Mucosa of rectum (tissue), 2 donors: ENCODE results near the gene SLC29A2.
"Not testable (repeated sequence)": the region's sequence is repeated elsewhere in the genome, so short reads cannot be mapped to it uniquely, and the experiment has no call there.

Source experiments
- H3K27ac ChIP-seq, 2 donors: one replicate each; pipeline ENCODE4 v1.7.0; 2013; ENCODE audit warnings: inconsistent platforms in 2 of 2, low read depth in 2 of 2, low read length in 2 of 2
- H3K27me3 ChIP-seq, 2 donors: one replicate each; pipeline ENCODE4 v1.7.0; 2013; ENCODE audit warnings: low read length in 2 of 2; ENCODE audit not compliant: control insufficient read depth in 2 of 2, insufficient read depth in 2 of 2
- H3K36me3 ChIP-seq, 2 donors: one replicate each; pipeline ENCODE4 v1.7.0; 2013; ENCODE audit warnings: low read length in 2 of 2; ENCODE audit not compliant: control insufficient read depth in 2 of 2, insufficient read depth in 2 of 2
- H3K4me1 ChIP-seq, 2 donors: one replicate each; pipeline ENCODE4 v1.7.0; 2013; ENCODE audit warnings: low read length in 2 of 2, mild to moderate bottlenecking in 1 of 2; ENCODE audit not compliant: control insufficient read depth in 2 of 2, insufficient read depth in 2 of 2
- H3K4me3 ChIP-seq, 2 donors: one replicate each; pipeline ENCODE4 v1.7.0; 2013; ENCODE audit warnings: low read length in 2 of 2
- H3K9ac ChIP-seq, 2 donors: one replicate each; pipeline ENCODE4 v1.7.0; 2013; ENCODE audit warnings: low read length in 2 of 2, low read depth in 1 of 2, mild to moderate bottlenecking in 1 of 2
- H3K9me3 ChIP-seq, 2 donors: one replicate each; pipeline ENCODE4 v1.7.0; 2013; ENCODE audit warnings: low read length in 2 of 2; ENCODE audit not compliant: control insufficient read depth in 2 of 2
- donor health status: healthy.
- donor health status: Normal muscosa, but diverticular disease.

Gene SLC29A2

GRCh38 chr11:66386171-66387069 lies 14.9 kb upstream of the SLC29A2 start:
- Histone ChIP-seq H3K36me3 (no peaks in the 10 kb centered on the region), H3K4me1 (no peaks in the 10 kb centered on the region), H3K4me3 (peak overlapping the region in 1 of 2 donors; percentile 20), H3K9me3 (no peaks in the 10 kb centered on the region), H3K27me3 (no peaks in the 10 kb centered on the region), H3K9ac (peak overlapping the region in 1 of 2 donors; percentile 58), H3K27ac (no peak overlapping the region)

GRCh38 chr11:66384316-66384715 lies 12.8 kb upstream of the SLC29A2 start:
- H3K27ac ChIP-seq, H3K4me3 ChIP-seq, H3K9ac ChIP-seq, H3K9me3 ChIP-seq, H3K36me3 ChIP-seq, H3K27me3 ChIP-seq, H3K4me1 ChIP-seq: not testable (repeated sequence)

GRCh38 chr11:66380264-66380663 lies 8.7 kb upstream of the SLC29A2 start:
- H3K9ac ChIP-seq, H3K27me3 ChIP-seq, H3K4me3 ChIP-seq, H3K36me3 ChIP-seq, H3K27ac ChIP-seq, H3K9me3 ChIP-seq, H3K4me1 ChIP-seq: not testable (repeated sequence)

GRCh38 chr11:66373690-66374287 lies 2.2 kb upstream of the SLC29A2 start:
- not testable (repeated sequence) for H3K9me3 ChIP-seq, H3K27ac ChIP-seq, H3K36me3 ChIP-seq, H3K4me3 ChIP-seq, H3K9ac ChIP-seq, H3K27me3 ChIP-seq
- H3K4me1 ChIP-seq = peaks cover 4 to 16% of the 10 kb centered on the region in 2 donors

GRCh38 chr11:66373265-66373664 lies 1.7 kb upstream of the SLC29A2 start:
- peaks cover 4 to 16% of the 10 kb centered on the region in 2 donors for H3K4me1 ChIP-seq
- no peaks in the 10 kb centered on the region for H3K27me3 ChIP-seq
- no peaks in the 10 kb centered on the region for H3K9me3 ChIP-seq
- H3K4me3 ChIP-seq = no peak overlapping the region
- H3K36me3 ChIP-seq = peaks cover 2 to 3% of the 10 kb centered on the region in 2 donors
- no peak overlapping the region for H3K27ac ChIP-seq
- no peak overlapping the region for H3K9ac ChIP-seq

- H3K9ac ChIP-seq = no peak overlapping the region
- no peaks in the 10 kb centered on the region for H3K27me3 ChIP-seq
- H3K27ac ChIP-seq = no peak overlapping the region
- H3K4me3 ChIP-seq = no peak overlapping the region
- H3K36me3 ChIP-seq = peaks cover 8 to 15% of the 10 kb centered on the region in 2 donors
- peaks cover 4 to 16% of the 10 kb centered on the region in 2 donors for H3K4me1 ChIP-seq
- no peaks in the 10 kb centered on the region for H3K9me3 ChIP-seq
Measured at GRCh38 chr11:66369073-66369894, 2.3 kb downstream of the SLC29A2 start.

GRCh38 chr11:66368484-66368883 lies 3.1 kb downstream of the SLC29A2 start:
- no peaks in the 10 kb centered on the region for H3K9me3 ChIP-seq
- peaks cover 4 to 16% of the 10 kb centered on the region in 2 donors for H3K4me1 ChIP-seq
- H3K9ac ChIP-seq = no peak overlapping the region
- no peak overlapping the region for H3K4me3 ChIP-seq
- no peaks in the 10 kb centered on the region for H3K27me3 ChIP-seq
- H3K27ac ChIP-seq = no peak overlapping the region
- H3K36me3 ChIP-seq = peaks cover 8 to 17% of the 10 kb centered on the region in 2 donors

- no peaks in the 10 kb centered on the region for H3K27me3 ChIP-seq
- H3K36me3 ChIP-seq = peaks cover 12 to 18% of the 10 kb centered on the region in 2 donors
- H3K9ac ChIP-seq = no peak overlapping the region
- H3K27ac ChIP-seq = no peak overlapping the region
- no peaks in the 10 kb centered on the region for H3K9me3 ChIP-seq
- peaks cover 4 to 15% of the 10 kb centered on the region in 2 donors for H3K4me1 ChIP-seq
- H3K4me3 ChIP-seq = no peak overlapping the region
Measured at GRCh38 chr11:66367561-66368312, 3.8 kb downstream of the SLC29A2 start.

GRCh38 chr11:66366844-66367477 lies 4.6 kb downstream of the SLC29A2 start:
- Histone ChIP-seq H3K4me1 (peaks cover 0 to 9% of the 10 kb centered on the region in 2 donors), H3K4me3 (no peak overlapping the region), H3K27ac (no peak overlapping the region), H3K27me3 (no peaks in the 10 kb centered on the region), H3K36me3 (peaks cover 15 to 24% of the 10 kb centered on the region in 2 donors), H3K9ac (no peak overlapping the region), H3K9me3 (no peaks in the 10 kb centered on the region)
